ENCODE measurements around the gene SLC25A34. TPM values are rescaled to one million over a fixed set of nuclear protein-coding genes. Genes with fewer than 3 reads are reported as not detected.

SLC25A34 gene
- total RNA-seq, 1 experiment from 2014 or later = 1.3 TPM

- in situ Hi-C loops (cut with HindIII; ENCODE audit: low pct_unique_long_range_greater_than_20kb, low sequenced_read_pairs) = no loop called here
- peak; percentile 70 for DNase-seq (ENCODE audit: low read depth, low spot score)
These were observed 5.1 kb downstream of the SLC25A34 start for GRCh38 chr1:15740924-15741850.

DNA sequence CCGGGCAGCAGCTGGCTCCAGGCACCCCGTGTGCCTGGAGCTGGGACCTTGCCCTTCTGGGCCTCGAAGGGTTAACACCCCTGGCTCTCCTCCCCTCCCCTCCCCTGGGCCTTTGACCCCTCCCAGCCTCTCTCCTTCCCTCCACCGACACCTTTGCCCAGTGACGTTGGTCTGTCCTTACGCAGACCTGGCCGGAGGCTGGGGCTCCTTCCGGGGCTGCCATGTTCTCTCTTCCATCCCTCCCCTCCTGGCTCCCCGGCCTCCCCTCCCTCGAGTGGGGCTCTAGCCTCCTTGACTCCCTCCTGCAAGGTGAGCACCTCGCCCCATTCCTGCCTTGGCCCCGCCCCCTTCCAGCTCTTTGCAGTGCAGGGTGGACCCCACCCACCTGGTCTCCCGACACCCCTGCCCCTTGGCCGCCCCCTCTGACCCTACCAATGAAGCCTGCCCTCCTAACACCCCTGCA, 6.3 kb downstream of the SLC25A34 start, which contains the start of gene TMEM82:
Gene TMEM82 (plus strand): TSS at position 161 of the 463 bp plus-strand sequence. CDS start 61 bp downstream, at position 222.
- DNase-seq (ENCODE audit: low read depth, low spot score) = no peak
- in situ Hi-C loops (cut with HindIII; ENCODE audit: low pct_unique_long_range_greater_than_20kb, low sequenced_read_pairs) = no loop called here

GRCh38 chr1:15744122-15744679, 8.1 kb downstream of the SLC25A34 start:
- in situ Hi-C loops (cut with HindIII; ENCODE audit: low pct_unique_long_range_greater_than_20kb, low sequenced_read_pairs) = no loop called here
- DNase-seq (ENCODE audit: low read depth, low spot score) = no peak

DNA sequence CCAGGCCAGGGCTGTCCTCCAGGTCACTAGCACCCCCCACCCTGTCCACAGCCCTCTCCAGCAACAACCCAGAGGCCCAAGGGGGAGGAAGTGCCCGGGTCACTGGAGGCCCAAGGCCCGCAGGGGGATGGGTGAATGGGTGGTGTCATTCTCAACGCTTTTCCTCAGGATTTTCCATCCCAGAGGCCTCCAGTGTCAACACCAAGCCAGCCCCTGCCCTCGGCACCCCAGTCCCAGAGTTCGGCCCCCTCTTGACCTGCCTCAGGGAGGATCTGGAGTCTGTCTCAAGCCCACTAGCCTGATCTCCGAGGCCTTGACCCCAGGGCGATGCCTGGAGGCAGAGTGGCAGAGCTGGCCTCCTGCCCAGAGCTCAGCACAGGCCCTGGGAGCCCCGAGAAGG, 11.3 kb downstream of the SLC25A34 start:
- no peak for DNase-seq (ENCODE audit: low read depth, low spot score)
- in situ Hi-C loops (cut with HindIII; ENCODE audit: low pct_unique_long_range_greater_than_20kb, low sequenced_read_pairs) = no loop called here

- in situ Hi-C loops (cut with HindIII; ENCODE audit: low pct_unique_long_range_greater_than_20kb, low sequenced_read_pairs) = no loop called here
- no peak for DNase-seq (ENCODE audit: low read depth, low spot score)
These were observed 12.2 kb downstream of the SLC25A34 start for GRCh38 chr1:15748264-15748663.

DNA sequence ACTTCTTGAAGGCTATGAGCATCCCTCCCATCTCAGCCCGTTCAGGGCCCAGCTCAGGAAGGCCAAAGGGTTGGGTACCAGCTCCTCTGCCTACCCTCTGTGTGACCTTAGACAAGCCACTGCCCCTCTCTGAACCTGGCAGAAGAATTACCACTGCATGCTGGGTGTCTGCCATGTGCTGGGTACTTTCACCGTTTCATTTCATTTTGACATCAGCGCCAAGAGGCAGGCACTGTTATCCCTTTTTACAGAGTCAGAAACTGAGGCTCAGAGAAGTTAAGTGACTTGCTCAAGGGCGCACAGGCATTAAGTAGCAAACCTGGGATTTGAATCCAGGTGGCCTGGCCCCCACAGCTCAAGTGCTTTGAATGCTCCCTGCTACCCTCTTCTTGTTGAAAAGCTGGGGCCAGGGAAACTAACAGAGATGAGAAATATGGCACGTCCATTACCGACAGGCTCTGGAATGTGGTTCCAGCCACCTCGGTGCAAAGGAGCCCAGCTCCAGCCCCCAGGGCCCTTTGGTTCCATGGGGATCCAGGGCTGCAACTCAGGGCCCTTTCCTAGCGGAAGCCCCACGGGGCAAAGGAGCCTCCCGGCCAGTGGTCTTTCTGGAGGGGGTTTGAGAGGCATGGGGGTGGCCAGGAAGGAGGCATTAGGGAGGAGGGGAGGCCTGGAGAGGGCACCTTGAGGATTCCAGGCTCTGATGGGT, 12.8 kb downstream of the SLC25A34 start:
- in situ Hi-C loops (cut with HindIII; ENCODE audit: low pct_unique_long_range_greater_than_20kb, low sequenced_read_pairs) = no loop called here
- DNase-seq (ENCODE audit: low read depth, low spot score) = no peak

DNA sequence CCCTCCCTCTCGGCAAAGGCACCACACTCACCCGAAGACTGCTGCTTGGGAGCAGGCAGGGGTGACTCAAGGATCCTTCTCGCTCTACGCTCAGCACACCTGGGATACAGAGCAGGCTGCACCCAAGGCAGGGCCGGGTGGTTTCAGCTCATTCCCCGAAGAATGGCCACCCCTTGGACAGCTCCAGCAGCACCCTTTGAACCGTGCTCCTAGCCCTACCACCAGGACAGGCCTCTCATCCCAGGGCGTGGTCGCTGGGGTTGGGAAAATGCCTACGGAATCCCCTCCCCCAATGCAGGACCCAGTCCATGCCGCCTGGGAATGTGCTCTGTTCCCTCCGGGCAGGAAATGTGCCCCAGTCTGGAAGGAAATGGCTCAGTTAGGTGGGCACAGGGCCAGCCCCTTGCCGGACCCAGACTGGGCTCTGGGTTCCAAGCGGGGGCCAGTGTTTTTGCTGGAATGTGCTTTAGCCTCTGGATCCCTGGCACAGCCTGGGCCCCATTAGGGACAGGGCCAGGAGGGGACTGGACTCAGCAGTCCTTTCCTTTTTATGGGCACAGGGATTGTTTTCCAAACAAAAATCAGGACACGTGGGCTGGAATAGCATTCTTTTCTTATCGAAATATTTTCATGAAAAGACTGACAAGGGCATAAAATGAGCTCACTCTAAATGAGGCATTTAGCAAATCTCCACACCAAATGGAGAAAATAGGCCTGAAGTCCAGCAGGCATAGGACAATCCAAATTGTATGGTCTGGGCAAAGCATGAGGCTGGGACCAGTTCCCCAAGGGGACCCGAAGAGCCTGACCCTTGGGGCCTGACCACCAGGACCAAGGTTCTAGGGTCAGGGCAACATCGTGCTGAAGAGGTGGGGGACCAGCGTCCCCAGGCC, 13.6 kb downstream of the SLC25A34 start:
- in situ Hi-C loops (cut with HindIII; ENCODE audit: low pct_unique_long_range_greater_than_20kb, low sequenced_read_pairs) = no loop called here
- no peak for DNase-seq (ENCODE audit: low read depth, low spot score)

DNA sequence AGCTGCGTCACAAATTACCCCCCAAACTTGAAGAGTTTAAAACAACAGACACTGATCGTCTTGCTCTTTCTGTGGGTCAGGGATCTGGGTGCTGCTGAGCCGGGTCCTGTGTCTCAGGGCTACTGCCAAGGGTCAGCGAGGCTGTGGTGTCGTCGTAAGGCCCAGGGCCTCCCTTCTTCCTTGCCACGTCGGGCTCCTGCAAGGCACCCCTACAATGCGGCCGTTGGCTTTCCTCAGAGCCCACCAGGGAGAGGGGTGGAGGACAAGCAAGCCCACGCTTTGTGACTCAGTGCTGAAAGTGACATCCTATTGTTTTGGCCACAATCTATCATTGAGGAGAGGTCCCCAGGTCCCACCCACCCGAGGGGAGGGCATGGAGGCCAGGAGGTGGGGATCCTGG, 14.9 kb downstream of the SLC25A34 start:
- no peak for DNase-seq (ENCODE audit: low read depth, low spot score)
- in situ Hi-C loops (cut with HindIII; ENCODE audit: low pct_unique_long_range_greater_than_20kb, low sequenced_read_pairs) = no loop called here

- in situ Hi-C loops (cut with HindIII; ENCODE audit: low pct_unique_long_range_greater_than_20kb, low sequenced_read_pairs) = no loop called here
- DNase-seq (ENCODE audit: low read depth, low spot score) = no peak
These were observed 15.7 kb downstream of the SLC25A34 start for GRCh38 chr1:15751717-15752116.

GRCh38 chr1:15753776-15754175, 17.7 kb downstream of the SLC25A34 start:
- no peak for DNase-seq (ENCODE audit: low read depth, low spot score)
- in situ Hi-C loops (cut with HindIII; ENCODE audit: low pct_unique_long_range_greater_than_20kb, low sequenced_read_pairs) = no loop called here

DNA sequence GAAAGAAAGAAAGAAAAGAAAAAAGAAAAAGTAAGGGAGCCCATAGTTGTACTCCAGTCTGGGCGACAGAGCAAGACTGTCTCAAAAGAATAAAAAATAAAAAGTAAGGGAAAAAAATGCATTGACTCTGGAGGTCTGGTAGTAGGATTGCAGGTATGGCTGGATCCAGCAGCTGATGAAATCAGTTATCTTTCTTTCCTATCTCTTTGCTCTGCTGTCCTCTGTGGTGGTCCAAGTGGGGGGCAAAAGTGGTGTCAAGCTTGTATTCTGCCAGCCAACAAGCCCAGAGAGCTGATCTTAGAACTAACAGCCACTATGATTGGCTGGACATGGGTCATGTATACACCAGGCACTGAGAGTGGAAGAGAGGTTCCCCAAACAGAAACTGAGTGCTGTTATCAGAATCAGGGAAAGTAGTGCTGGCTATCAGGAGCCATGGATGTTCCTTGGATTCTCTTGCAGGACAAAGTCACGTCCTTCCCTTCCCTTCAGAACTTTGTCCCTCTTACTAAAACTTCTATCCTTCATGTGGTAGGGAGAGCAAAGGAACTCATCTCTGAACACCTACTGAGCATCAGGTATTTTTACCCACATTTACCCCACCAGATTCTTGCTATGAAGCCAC, 19.1 kb downstream of the SLC25A34 start:
- DNase-seq (ENCODE audit: low read depth, low spot score) = no peak
- in situ Hi-C loops (cut with HindIII; ENCODE audit: low pct_unique_long_range_greater_than_20kb, low sequenced_read_pairs) = no loop called here

DNA sequence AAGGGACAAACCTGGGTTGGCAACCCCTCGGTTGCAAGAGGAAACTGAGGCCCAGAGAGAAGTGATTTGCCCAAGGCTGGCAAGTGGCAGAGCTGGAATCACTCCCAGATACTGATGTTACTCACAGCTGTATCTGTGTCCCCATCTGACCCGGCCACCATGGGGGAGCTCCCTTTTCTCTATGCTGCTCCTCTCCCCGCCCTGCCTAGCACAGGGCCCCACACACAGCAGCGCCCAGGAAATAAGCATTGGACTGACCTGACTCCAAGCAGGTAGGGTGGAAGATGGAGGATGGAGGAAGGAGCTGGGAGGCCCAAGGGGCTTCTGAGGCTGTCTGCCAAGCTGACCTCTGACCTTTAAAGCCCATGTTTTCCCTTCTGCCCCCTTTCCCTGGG, 19.6 kb downstream of the SLC25A34 start:
- no peak for DNase-seq (ENCODE audit: low read depth, low spot score)
- in situ Hi-C loops (cut with HindIII; ENCODE audit: low pct_unique_long_range_greater_than_20kb, low sequenced_read_pairs) = no loop called here

DNA sequence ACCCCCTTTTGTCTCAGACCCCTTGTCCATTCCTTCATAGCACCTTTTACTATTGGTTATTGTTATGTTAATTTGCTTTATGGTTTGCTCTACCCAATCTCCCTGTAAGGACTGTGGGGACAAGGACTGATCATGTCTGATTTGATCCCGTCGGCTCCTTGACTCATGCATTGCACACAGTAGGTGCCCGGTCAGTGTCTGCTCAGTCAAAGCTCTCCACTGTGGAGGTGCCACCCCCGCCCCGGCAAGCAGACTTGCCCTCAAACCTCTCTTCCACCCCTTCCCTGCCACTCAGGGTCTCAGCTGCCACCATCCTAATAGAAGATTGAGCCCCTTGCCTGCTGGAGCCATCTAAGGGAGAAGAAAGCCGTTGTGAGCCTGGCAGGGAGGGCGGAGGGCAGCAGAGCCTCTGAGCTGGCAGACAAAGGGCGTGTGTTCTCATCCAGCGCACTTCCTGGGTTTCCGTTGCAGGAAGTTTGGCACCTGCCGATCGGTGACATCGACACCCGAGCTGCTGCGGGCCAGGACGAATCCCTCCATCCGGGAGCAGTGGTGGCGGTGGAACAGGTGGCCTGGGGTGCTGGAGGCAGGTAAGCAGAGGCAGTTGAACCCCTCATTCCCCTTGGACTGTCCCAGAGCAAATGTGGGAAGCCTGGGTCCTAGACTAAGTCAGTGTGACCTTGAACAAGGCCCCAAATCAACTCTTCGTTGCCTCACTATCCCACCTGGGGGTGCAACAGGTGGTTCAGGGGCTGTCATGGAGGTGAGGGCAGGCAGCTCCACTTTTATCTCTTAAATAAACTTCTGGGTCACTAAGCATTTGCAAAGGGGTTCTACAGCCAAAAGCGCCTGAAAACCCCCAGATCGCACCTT, 20.3 kb downstream of the SLC25A34 start:
- peak; percentile 68 for DNase-seq (ENCODE audit: low read depth, low spot score)
- in situ Hi-C loops (cut with HindIII; ENCODE audit: low pct_unique_long_range_greater_than_20kb, low sequenced_read_pairs) = no loop called here

- DNase-seq (ENCODE audit: low read depth, low spot score) = no peak
- in situ Hi-C loops (cut with HindIII; ENCODE audit: low pct_unique_long_range_greater_than_20kb, low sequenced_read_pairs) = no loop called here
These were observed 21.0 kb downstream of the SLC25A34 start for GRCh38 chr1:15757016-15757543.

DNA sequence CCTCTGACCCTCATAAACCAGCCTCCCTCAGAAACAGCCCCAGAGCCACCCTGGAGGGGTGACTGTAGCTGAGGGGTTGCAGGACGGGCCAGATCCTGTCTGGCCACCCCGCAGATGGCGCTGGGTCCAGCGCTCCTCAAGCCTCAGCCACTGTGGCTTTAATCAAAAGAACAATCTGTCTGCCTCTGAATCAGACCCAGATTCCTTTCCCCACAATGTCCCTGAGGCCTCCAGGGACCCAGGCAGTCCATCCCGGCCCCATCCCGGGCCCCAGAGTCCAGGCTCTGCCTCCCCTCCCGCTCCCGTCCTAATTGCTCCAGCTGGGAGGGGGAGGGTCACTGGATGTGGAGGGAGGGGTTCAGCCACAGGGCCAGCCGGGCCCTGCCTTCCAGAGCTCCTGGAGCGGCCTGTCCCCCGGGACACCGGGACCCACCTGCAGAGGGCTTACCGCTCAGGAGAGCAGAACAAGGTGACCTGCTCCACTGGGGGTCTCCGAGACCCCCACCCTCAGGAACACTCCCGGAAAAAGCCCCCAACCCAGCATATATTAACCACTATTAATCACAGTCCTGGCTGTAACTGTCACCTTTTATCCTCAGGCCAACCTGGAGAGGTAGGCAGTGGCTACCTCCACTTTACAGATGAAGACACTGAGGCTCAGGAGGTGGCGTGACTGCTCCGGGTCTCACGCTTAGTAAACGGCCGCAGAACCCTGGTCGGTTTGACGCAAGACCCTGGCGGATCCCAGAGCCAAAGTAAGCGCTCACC, 21.7 kb downstream of the SLC25A34 start:
- in situ Hi-C loops (cut with HindIII; ENCODE audit: low pct_unique_long_range_greater_than_20kb, low sequenced_read_pairs) = no loop called here
- no peak for DNase-seq (ENCODE audit: low read depth, low spot score)

Data from SK-MEL-5 (cell line).